ENCODE measurements around the gene NAA60. TPM values are rescaled to one million over a fixed set of nuclear protein-coding genes. Genes with fewer than 3 reads are reported as not detected.

The NAA60 gene
- total and polyA plus RNA-seq, 9 of the 15 experiments (the other 6 are each of a cell fraction or from before 2014, with no cell fraction given), result 2.1 to 49.4 (median 10.3) TPM

DNA sequence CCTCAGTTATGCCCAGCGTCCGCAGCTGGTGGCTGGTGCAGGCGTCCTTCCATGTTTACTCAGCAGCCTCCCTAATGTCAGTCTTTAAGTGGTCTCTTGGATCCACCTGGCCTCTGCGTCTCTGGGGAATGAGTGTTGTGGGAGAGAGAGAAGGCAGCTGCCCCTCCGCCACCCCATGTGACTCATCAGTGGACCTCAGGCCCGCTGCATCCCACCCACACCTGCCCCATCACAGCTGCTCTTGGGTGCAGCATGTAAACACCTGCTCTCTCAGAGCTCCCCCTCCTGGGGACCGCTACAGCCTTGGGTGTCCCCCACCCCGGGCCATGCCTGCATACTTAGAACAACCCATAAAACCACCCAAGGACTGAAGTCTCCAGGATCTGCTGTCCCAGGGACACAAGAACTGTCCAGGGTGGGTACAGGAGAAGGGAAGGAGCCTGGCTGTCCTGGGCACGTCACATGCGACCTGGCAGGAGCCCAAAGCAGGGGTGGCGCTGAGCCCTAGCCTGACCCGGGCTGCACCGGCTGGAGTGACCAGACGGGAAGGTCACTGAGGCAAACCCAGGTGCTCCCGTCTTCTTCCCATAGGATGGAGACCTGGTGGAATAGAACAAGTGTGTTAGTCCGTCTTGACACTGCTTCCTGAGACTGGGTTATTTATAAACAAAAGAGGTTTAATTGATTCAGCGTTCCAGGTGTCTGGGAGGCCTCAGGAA is 47.6 kb downstream of the NAA60 start (continued):
- TF ChIP-seq, protein P1, sequence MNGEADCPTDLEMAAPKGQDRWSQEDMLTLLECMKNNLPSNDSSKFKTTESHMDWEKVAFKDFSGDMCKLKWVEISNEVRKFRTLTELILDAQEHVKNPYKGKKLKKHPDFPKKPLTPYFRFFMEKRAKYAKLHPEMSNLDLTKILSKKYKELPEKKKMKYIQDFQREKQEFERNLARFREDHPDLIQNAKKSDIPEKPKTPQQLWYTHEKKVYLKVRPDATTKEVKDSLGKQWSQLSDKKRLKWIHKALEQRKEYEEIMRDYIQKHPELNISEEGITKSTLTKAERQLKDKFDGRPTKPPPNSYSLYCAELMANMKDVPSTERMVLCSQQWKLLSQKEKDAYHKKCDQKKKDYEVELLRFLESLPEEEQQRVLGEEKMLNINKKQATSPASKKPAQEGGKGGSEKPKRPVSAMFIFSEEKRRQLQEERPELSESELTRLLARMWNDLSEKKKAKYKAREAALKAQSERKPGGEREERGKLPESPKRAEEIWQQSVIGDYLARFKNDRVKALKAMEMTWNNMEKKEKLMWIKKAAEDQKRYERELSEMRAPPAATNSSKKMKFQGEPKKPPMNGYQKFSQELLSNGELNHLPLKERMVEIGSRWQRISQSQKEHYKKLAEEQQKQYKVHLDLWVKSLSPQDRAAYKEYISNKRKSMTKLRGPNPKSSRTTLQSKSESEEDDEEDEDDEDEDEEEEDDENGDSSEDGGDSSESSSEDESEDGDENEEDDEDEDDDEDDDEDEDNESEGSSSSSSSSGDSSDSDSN (IDR thresholded peaks at IDR 0.05; ENCODE audit: borderline replicate concordance in 1 of 2, low read depth in 2 of 2, low read length in 2 of 2), result no peak
- TF ChIP-seq RAD21 (CRISPR knock-in tag; conservative IDR thresholded peaks at IDR 0.05 in 1 of 2, IDR thresholded peaks at IDR 0.05 in 1 of 2) (peak in 1 of 2 experiments; percentile 60; a peak in 2 of 4 replicates), ZFP1 (CRISPR knock-in tag; IDR thresholded peaks at IDR 0.05) (no peak), CTBP1 (IDR thresholded peaks at IDR 0.05; ENCODE audit: borderline replicate concordance) (peak; percentile 27; the same call in 1 of the 2 replicates), MTA1 (IDR thresholded peaks at IDR 0.05; ENCODE audit: borderline replicate concordance) (no peak), RBM39 (optimal IDR thresholded peaks at IDR 0.05; ENCODE audit: low read depth, low read length) (no peak), NFIC (IDR thresholded peaks at IDR 0.05) (peak; percentile 9; the same call in 1 of the 2 replicates), DIDO1 (tag; IDR thresholded peaks at IDR 0.05; ENCODE audit: low read depth) (no peak), ZNF23 (CRISPR knock-in tag; IDR thresholded peaks at IDR 0.05) (no peak), MXI1 (IDR thresholded peaks at IDR 0.05; ENCODE audit: low read depth, low read length) (no peak), ZNF134 (CRISPR knock-in tag; conservative IDR thresholded peaks at IDR 0.05) (no peak), PTBP1 (IDR thresholded peaks at IDR 0.05; ENCODE audit: low read depth, low read length) (no peak), RNF2 (IDR thresholded peaks at IDR 0.05) (no peak), KLF10 (CRISPR knock-in tag; IDR thresholded peaks at IDR 0.05) (no peak), GATAD2B (IDR thresholded peaks at IDR 0.05; ENCODE audit: borderline replicate concordance) (no peak), ZNF347 (CRISPR knock-in tag; IDR thresholded peaks at IDR 0.05; ENCODE audit: low read depth) (no peak), CBFA2T2 (conservative IDR thresholded peaks at IDR 0.05) (peak; percentile 22), JUNB (CRISPR knock-in tag; conservative IDR thresholded peaks at IDR 0.05) (no peak), ZC3H11A (IDR thresholded peaks at IDR 0.05; ENCODE audit: low read depth, low read length) (no peak)
